ENCODE results near the gene NXF3.
"Not testable (repeated sequence)": the region's sequence is repeated elsewhere in the genome, so short reads cannot be mapped to it uniquely, and the experiment has no call there.

NXF3 gene

GRCh38 chrX:103033371-103033770, 59.6 kb downstream of the NXF3 start:
- DNase-seq = not testable (repeated sequence)

All from inflammatory macrophage (primary cell).